HG03066 (cell line): ENCODE measurements around the gene SEMA4B.

Source experiments
- ATAC-seq: cut with Tn5 transposase; IDR thresholded peaks from one replicate; pipeline ENCODE4 v1.9.1; 2021; ENCODE audit warnings: low read depth; ENCODE audit not compliant: unreplicated experiment

The SEMA4B gene

DNA sequence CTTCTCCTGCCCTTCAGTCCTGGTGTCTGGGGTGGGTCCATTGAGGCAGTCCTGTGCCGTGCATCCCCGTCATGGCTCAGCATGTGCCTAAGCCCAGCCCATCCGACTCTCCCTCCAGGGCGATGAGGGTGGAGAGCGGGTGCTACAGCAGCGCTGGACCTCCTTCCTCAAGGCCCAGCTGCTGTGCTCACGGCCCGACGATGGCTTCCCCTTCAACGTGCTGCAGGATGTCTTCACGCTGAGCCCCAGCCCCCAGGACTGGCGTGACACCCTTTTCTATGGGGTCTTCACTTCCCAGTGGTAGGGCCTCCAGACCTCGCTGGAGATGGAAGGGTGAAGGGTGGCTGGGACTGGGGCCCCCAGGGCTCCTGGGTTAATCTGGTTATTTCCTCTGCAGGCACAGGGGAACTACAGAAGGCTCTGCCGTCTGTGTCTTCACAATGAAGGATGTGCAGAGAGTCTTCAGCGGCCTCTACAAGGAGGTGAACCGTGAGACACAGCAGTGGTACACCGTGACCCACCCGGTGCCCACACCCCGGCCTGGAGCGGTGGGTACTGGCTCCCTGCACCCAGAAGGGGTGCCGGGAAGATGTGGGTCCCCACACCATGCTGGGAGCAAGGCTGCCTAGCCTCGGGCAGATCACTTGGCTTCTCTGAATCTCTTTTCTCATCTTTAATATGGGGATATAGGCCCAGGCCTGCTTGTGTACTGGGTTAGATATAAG, 22.5 kb downstream of the SEMA4B start:
- ATAC-seq, result no peak

DNA sequence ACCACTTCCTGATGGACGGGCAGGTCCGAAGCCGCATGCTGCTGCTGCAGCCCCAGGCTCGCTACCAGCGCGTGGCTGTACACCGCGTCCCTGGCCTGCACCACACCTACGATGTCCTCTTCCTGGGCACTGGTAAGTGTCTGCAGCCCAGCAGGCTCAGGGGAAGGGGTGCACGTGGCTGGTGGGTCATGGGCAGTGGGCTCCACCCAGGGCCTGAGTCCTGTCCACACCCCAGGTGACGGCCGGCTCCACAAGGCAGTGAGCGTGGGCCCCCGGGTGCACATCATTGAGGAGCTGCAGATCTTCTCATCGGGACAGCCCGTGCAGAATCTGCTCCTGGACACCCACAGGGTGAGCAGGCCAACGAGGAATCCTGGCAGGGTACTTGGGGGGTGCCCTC, 23.9 kb downstream of the SEMA4B start:
- no peak for ATAC-seq

DNA sequence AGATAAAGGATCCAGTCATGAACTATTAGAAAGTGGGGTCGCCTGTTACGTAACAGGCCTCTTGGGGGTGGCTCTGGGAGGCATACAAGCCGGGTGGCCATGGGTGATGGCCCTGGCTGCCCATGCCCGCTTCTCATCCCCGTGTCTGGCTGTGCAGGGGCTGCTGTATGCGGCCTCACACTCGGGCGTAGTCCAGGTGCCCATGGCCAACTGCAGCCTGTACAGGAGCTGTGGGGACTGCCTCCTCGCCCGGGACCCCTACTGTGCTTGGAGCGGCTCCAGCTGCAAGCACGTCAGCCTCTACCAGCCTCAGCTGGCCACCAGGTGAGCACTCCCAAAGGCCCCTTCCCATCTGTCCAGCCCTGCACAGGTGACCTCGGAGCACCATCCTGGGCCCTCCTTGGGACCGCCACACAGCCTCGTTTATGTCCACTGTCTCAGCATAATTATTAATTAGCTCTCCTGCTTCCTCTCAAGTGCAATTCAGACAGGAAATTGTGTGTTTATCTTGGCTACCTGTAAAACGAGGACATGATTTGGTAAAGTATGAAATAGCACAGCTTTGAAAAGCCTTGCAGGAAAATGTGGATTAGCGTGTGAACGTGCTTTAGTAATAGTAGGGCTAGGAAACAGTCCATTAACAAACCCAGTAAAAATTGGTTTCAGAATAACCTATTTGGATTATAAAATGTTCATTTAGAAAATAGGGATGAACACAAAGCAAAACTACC, 24.5 kb downstream of the SEMA4B start:
- ATAC-seq, result no peak

DNA sequence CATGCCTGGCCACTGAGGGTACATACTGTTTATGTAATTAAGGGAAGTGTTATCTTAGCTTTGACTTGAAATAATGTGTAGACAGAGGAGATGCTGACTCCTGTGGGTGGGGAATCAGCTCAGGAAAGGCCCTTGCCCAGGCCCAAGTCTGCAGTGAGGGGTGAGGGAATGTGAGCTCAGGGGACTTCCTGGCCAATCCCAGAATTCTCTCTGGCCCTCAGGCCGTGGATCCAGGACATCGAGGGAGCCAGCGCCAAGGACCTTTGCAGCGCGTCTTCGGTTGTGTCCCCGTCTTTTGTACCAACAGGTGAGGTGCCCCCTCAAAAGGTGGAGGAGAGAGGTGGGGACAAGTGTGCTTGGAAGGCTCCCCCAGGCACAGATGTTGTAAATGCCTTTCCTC, 26.2 kb downstream of the SEMA4B start:
- ATAC-seq, result no peak

DNA sequence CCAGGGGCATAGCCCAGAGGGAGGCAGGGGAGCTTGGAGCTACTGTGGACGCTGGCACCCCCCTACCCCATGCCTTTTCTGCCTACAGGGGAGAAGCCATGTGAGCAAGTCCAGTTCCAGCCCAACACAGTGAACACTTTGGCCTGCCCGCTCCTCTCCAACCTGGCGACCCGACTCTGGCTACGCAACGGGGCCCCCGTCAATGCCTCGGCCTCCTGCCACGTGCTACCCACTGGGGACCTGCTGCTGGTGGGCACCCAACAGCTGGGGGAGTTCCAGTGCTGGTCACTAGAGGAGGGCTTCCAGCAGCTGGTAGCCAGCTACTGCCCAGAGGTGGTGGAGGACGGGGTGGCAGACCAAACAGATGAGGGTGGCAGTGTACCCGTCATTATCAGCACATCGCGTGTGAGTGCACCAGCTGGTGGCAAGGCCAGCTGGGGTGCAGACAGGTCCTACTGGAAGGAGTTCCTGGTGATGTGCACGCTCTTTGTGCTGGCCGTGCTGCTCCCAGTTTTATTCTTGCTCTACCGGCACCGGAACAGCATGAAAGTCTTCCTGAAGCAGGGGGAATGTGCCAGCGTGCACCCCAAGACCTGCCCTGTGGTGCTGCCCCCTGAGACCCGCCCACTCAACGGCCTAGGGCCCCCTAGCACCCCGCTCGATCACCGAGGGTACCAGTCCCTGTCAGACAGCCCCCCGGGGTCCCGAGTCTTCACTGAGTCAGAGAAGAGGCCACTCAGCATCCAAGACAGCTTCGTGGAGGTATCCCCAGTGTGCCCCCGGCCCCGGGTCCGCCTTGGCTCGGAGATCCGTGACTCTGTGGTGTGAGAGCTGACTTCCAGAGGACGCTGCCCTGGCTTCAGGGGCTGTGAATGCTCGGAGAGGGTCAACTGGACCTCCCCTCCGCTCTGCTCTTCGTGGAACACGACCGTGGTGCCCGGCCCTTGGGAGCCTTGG, 27.0 kb downstream of the SEMA4B start:
- ATAC-seq, result no peak

DNA sequence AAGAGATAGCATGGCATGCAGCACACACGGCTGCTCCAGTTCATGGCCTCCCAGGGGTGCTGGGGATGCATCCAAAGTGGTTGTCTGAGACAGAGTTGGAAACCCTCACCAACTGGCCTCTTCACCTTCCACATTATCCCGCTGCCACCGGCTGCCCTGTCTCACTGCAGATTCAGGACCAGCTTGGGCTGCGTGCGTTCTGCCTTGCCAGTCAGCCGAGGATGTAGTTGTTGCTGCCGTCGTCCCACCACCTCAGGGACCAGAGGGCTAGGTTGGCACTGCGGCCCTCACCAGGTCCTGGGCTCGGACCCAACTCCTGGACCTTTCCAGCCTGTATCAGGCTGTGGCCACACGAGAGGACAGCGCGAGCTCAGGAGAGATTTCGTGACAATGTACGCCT, 27.8 kb downstream of the SEMA4B start:
- ATAC-seq, result no peak

DNA sequence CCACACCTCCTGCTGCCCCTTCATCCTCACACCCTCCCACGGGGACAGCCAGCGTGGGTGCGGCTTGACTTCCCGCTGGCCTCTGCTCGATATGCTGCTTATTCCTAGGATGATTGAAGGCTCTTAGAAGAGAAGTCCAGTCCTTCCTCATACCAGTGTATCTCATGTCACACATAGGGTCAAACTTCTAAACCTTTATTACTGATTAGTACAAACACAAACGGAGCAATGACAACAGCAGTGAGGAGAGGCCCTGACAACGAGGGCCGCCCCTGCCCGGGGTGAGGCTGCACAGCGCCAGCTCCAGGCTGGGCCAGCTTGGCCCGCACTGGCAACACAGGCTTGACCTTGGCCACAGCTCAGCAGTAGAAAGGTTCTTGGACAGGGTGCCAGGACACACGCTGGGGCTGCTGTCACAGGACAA, 29.0 kb downstream of the SEMA4B start:
- no peak for ATAC-seq

DNA sequence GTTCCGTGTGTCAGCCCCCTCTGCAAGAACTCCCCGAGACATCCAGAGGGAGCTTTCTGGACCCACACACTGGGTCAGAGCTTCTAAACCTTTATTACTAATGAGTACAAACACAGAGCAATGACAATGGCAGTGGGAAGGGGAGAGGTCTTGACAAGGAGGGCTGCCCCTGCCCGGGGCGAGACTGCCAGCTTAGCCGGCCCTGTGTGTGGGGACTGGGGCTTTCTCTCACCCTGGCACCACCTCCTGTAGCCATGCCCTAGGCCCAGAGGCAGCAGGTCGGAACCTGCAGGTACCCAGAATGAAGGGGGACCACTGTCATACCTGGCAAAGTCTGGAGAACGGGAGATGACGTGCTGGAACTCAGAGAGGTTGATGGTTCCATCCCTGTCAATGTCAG, 29.5 kb downstream of the SEMA4B start:
- ATAC-seq, result no peak

DNA sequence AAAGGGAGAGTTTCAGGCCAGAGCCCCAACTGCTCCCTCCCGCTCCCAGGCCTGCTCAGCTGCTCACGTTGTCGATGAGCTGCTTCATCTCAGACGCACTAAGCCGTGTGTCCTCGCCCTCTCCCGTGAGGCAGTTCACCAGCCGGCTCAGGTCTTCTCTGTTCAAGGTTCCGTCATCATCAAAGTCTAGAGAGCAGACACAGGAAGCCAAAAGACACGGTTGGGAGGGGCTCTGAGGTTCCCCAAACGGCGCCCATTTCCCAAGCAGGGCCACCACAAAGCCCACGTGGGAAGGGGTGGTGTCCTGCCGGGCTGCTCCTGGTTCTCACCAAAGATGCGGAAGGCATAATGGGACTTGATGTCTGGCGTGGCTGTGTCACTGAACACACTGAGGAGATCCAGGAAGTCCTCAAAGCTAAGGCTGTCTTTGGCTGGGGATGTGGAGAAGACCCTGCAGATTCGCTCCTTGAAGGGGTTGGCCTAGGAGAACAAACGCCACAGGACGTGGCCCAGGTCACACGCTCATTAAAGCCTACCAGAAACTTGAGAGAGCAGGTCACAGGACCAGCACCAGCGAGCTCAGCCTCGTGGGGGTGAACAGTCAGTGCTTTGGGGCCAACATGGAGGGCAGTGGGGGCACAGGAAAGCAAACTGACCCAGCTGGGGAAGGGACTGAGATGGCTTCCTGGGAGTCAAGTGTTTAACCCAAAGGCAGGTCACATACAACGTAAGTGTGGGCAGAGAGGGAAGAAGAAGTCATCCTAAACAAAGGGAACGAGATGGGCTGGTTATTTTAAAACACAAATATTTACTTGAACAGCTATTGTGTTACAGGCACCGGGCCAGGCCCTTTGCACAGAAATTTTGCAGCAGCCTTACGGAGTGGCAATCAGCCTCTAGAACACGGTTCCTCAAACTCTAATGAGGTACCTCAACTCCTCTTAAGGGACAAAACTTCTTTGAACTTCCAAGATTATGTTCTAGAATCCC, 30.2 kb downstream of the SEMA4B start:
- no peak for ATAC-seq

DNA sequence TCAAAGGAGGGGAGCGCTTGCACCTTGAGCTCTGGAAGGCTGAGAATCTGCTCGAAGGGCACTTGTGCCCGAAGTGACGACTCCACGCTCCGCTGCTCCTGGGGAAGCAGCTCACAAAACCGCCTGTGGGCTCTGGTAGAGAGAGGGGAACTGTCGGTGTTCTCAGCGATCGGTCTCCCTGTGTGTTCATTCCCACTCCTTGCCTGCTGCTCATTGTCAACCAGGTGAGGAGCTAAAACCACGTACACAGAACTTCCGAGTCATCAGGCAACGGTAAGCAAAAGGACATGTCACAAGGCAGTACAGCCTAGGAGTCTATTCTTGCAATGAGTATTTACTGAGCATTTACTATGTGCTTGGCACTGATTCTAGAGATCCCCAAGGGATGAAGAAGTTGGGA, 31.1 kb downstream of the SEMA4B start:
- no peak for ATAC-seq

DNA sequence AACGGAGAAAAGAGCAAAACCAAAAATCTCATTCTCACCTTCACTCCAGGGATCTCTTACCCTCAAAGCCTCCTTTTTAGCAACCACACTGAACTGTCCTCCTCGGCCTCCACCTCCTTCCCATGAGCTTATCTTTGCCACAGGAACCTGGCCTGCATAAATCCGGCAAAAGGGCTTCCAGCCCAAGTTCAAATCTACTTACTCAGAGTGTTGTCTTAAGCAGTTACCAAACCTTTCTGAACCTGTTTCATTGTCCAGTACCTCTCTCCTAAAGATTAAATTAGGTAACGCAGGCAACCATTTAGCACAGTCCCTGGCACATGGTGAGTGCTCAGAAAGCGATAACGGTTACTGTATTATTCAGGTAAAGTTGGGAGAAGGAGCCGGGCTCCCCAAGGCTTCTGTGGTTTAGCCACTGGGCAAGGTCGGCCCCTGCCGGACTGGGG, 31.8 kb downstream of the SEMA4B start:
- ATAC-seq, result no peak

DNA sequence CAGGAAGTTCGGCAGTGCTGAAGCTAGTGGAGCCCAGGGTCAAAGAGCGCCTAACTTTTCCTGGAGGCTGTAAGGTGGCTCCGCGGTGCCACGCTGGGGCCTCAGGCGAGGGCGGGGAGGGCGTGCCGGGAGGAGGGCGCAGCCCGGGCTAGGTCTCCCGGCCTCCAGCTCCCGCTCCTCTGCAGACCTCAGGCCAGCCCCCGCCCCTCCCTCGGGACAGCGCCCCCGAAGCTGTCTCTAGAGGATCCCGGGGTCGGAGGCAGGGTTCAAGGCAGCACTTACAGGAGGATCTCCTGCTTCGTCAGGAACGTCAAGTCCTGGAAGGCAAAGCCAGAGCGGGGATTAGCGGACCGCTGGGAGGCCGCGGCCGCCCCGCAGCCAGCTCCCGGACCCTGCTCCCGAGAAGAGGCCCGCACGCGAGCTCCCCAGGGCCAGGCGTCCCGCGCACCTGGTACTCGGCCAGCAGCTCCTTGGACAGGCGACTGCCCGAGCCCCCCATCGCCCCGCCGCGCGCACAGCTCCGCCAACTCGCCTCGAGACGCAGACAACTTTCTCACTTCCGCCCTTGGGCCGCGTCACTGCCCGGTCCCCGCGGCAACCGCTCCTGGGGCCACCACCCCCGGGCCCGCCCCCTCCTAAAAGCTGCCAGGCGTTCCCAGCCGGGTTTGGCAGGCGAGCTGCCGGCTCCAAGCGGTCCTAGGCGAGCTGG, 32.4 kb downstream of the SEMA4B start, which contains the start of gene CIB1:
CIB1 (minus strand) TSS at position 555 of the 709 bp plus-strand sequence; CDS start at position 499, 56 bp downstream.
- peak; percentile 79 for ATAC-seq

DNA sequence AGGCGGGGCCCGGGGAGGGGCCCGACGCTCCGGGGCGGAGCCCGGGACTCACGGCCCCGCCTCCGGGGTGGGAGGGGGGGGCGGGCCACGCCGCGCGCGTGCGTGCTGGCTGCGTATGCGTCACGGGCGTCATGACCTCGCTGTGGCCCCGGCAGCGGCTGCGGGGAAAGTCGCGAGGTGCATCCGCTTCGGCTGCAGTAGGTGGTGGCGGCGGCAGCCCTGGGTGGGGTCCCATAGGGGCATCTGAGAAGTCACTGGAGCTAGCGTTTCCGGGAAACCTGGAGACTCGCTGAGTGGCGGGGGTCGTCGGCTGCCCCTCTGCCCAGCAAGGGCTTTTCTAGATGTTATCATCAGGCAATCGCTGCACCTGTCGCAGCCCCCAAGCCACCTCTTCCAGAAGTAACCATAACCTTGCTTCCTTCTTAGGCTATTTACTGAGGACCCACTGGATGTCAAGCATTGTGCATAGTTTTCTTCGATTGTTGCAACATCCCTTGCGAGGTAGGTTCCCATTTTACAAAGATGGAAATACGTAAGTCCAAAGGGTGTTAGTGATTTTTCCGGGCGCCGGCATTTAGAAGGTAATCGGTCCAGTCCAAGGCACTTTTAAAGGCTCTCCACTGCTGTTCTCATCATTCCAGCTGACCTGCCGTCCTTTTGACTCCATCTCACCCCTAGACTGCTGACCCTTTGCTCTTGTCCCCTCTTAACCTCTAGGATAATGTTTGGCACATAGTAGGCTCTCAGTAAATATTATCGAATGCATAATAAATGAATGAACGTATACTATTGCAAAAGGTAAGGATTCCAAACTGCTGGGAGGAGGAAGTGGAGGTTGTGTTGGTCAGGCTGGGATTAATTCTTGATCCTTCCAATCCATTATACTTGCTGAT, 33.2 kb downstream of the SEMA4B start, which contains the start of gene GDPGP1:
GDPGP1 (plus strand) TSS at position 114 of the 893 bp plus-strand sequence. CDS start 6,700 bp downstream, outside the sequence.
- ATAC-seq, result peak; percentile 52

DNA sequence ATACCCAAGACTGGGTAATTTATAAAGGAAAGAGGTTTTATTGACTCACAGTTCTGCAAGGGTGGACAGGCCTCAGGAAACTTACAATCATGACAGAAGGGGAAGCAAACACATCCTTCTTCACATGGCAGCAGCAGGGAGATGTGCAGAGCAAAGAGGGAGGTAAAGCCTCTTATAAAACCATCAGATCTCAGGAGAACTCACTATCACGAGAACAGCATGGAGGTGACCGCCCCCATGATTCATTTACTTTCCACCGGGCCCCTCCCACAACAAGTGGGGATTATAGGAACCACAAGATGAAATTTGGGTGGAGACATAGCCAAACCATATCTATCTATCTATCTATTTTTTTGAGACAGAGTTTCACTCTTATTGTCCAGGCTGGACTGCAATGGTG, 38.2 kb downstream of the SEMA4B start:
- no peak for ATAC-seq

DNA sequence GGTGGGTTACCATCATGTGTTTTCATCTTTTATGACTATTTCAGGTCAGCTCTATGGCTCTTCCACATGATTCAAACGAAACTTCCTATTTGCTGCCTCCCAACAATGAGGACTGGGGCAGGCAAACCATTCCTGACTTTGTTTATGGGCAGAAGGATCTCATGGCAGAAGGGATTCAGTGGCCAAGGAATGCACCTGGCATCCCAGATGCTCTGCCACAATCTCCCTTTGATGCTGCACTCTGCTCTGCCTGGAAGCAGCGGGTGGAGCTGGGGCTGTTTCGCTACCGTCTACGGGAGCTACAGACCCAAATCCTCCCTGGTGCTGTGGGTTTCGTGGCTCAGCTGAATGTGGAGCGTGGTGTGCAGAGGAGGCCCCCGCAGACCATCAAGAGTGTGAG, 39.7 kb downstream of the SEMA4B start:
- ATAC-seq, result no peak

DNA sequence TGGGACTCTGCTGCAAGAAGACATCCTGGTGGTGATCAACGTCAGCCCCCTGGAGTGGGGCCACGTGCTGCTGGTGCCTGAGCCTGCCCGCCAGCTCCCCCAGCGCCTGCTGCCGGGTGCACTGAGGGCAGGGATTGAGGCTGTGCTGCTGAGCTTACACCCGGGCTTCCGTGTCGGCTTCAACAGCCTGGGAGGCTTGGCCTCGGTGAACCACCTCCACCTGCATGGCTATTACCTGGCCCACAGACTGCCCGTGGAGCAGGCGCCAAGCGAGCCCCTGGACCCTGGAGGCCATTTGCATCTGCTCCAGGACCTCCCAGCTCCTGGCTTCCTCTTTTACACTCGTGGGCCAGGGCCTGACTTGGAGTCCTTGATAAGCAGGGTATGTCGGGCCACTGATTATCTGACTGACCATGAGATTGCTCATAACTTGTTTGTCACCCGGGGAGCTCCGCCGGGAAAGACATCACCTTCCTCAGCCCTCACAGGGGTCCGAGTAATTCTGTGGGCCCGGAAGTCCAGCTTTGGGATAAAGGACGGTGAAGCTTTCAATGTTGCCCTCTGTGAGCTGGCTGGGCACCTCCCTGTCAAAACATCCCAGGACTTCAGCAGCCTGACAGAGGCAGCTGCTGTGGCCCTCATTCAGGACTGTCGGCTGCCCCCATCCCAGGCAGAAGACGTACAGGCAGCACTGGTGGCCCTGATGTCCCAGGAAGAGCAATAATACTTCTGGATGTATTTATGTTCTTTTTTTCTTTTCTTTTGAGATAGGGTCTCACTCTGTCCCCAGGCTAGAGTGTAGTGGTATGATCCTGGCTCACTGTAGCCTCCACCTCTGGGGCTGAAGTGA, 40.4 kb downstream of the SEMA4B start:
- no peak for ATAC-seq
